ENCODE results near the gene TSHZ1.

DNA sequence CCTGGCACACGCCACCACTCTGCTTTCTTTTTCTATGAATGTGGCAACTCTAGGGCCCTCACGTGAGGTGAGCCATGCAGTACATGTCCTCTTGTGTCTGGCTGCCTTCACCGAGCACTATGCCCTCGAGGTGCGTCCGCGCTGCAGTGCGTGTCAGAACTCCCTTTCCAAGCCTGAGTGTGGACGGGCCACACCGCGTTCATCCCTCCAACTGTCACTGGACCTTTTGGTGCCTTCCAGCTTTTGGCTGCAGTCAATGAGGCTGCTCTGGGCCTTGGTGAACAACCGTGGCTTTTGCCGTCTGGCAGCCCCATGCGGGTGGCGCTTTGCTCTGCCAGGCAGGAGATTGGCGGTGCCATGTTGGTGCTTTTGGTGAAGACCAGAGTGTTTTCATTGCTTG lies 74.0 kb downstream of the TSHZ1 start:
- TF ChIP-seq, protein P1, sequence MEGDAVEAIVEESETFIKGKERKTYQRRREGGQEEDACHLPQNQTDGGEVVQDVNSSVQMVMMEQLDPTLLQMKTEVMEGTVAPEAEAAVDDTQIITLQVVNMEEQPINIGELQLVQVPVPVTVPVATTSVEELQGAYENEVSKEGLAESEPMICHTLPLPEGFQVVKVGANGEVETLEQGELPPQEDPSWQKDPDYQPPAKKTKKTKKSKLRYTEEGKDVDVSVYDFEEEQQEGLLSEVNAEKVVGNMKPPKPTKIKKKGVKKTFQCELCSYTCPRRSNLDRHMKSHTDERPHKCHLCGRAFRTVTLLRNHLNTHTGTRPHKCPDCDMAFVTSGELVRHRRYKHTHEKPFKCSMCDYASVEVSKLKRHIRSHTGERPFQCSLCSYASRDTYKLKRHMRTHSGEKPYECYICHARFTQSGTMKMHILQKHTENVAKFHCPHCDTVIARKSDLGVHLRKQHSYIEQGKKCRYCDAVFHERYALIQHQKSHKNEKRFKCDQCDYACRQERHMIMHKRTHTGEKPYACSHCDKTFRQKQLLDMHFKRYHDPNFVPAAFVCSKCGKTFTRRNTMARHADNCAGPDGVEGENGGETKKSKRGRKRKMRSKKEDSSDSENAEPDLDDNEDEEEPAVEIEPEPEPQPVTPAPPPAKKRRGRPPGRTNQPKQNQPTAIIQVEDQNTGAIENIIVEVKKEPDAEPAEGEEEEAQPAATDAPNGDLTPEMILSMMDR (IDR thresholded peaks at IDR 0.05; ENCODE audit: insufficient read depth, low read length, poor library complexity, severe bottlenecking), result no peak
- no peak for TF ChIP-seq EZH2phosphoT487 (conservative IDR thresholded peaks at IDR 0.05; ENCODE audit: low read length)

Measured in SU-DHL-6 (cell line).